Neuronal stem cell (in vitro differentiated cells): ENCODE data around the gene ZNF268.

Source experiments
- DNase-seq: peaks from one replicate; pipeline ENCODE4 v3.0.0-alpha.2; 2013; ENCODE audit warnings: low spot score
- H2AFZ ChIP-seq: one replicate; pipeline ENCODE4 v1.6.1; 2013; ENCODE audit warnings: mild to moderate bottlenecking, low read length, inconsistent platforms
- H2AK5ac ChIP-seq: 2 replicates; pipeline ENCODE4 v1.6.1; 2013; ENCODE audit warnings: low read depth, mild to moderate bottlenecking, inconsistent platforms, low read length, moderate library complexity, mixed read lengths
- H2BK120ac ChIP-seq: 2 replicates; pipeline ENCODE4 v1.6.1; 2013; ENCODE audit warnings: low read depth, mild to moderate bottlenecking, inconsistent platforms, low read length, moderate library complexity, mixed read lengths
- H2BK12ac ChIP-seq: one replicate; pipeline ENCODE4 v1.6.1; 2013; ENCODE audit warnings: low read length, inconsistent platforms
- H2BK15ac ChIP-seq: 2 replicates; pipeline ENCODE4 v1.6.1; 2013; ENCODE audit warnings: mild to moderate bottlenecking, low read length, inconsistent platforms, mixed read lengths
- H2BK5ac ChIP-seq: one replicate; pipeline ENCODE4 v1.6.1; 2013; ENCODE audit warnings: inconsistent platforms, mild to moderate bottlenecking, low read length, moderate library complexity
- H3K14ac ChIP-seq: one replicate; pipeline ENCODE4 v1.6.1; 2013; ENCODE audit warnings: low read length, inconsistent platforms
- H3K18ac ChIP-seq: 2 replicates; pipeline ENCODE4 v1.6.1; 2013; ENCODE audit warnings: low read length, inconsistent platforms
- H3K23ac ChIP-seq: 2 replicates; pipeline ENCODE4 v1.6.1; 2013; ENCODE audit warnings: low read depth, mild to moderate bottlenecking, mixed read lengths, low read length, inconsistent platforms; ENCODE audit not compliant: poor library complexity
- H3K27ac ChIP-seq: replicated peaks from 3 replicates; pipeline ENCODE4 v1.5.1; 2013; ENCODE audit warnings: low read length, inconsistent platforms
- H3K27me3 ChIP-seq, 3 experiments: 2 replicates each; pipeline ENCODE4 v1.6.1; 2013; ENCODE audit warnings: low read length in 3 of 3, mild to moderate bottlenecking in 2 of 3, inconsistent platforms in 1 of 3, low read depth in 1 of 3, mixed read lengths in 1 of 3, moderate library complexity in 1 of 3; ENCODE audit not compliant: control insufficient read depth in 3 of 3, insufficient read depth in 3 of 3
- H3K36me3 ChIP-seq, 2 donors: replicated peaks in 1 of 2; 2 replicates each; pipeline ENCODE4 v1.6.1; 2013; ENCODE audit warnings: low read length in 2 of 2; ENCODE audit not compliant: control insufficient read depth in 2 of 2, insufficient read depth in 2 of 2
- H3K4ac ChIP-seq: 2 replicates; pipeline ENCODE4 v1.6.1; 2013; ENCODE audit warnings: inconsistent platforms, mild to moderate bottlenecking, low read length, moderate library complexity
- H3K4me1 ChIP-seq, 2 donors: 1 replicate in 1 of 2; 2 replicates in 1 of 2; pipeline ENCODE4 v1.6.1; 2013; ENCODE audit warnings: low read length in 2 of 2, low read depth in 1 of 2; ENCODE audit not compliant: control insufficient read depth in 2 of 2, insufficient read depth in 1 of 2
- H3K4me2 ChIP-seq: one replicate; pipeline ENCODE4 v1.6.1; 2013; ENCODE audit warnings: mild to moderate bottlenecking, low read length, inconsistent platforms; ENCODE audit not compliant: insufficient read depth, poor library complexity, severe bottlenecking
- H3K4me3 ChIP-seq, 2 donors: 2 replicates each; pipeline ENCODE4 v1.5.1; 2013; ENCODE audit warnings: low read length in 2 of 2, mild to moderate bottlenecking in 2 of 2, inconsistent platforms in 1 of 2, moderate library complexity in 1 of 2
- H3K79me1 ChIP-seq: one replicate; pipeline ENCODE4 v1.6.1; 2013; ENCODE audit warnings: low read depth, mild to moderate bottlenecking, inconsistent platforms, low read length, moderate library complexity
- H3K9ac ChIP-seq: one replicate; pipeline ENCODE4 v1.6.1; 2013; ENCODE audit warnings: mild to moderate bottlenecking, low read depth, low read length, inconsistent platforms; ENCODE audit not compliant: poor library complexity
- H3K9me3 ChIP-seq, 2 donors: replicated peaks in 1 of 2; 2 replicates each; pipeline versions ENCODE3 to v1.6.1; 2013; ENCODE audit warnings: low read length in 2 of 2, mild to moderate bottlenecking in 2 of 2, inconsistent platforms in 1 of 2, low read depth in 1 of 2, mixed read lengths in 1 of 2, moderate library complexity in 1 of 2; ENCODE audit not compliant: control insufficient read depth in 2 of 2, insufficient read depth in 1 of 2
- H4K8ac ChIP-seq: one replicate; pipeline ENCODE4 v1.6.1; 2013; ENCODE audit warnings: low read depth, mild to moderate bottlenecking, inconsistent platforms, low read length, moderate library complexity
- H4K91ac ChIP-seq: one replicate; pipeline ENCODE4 v1.6.1; 2013; ENCODE audit warnings: low read length, low read depth, mild to moderate bottlenecking, inconsistent platforms; ENCODE audit not compliant: poor library complexity
- WGBS, 2 donors: extraction: QIAGEN DNeasy Blood & Tissue Kit; methylation state at CpG; one replicate each; pipeline ENCODE4 v1.1.7; 2013; ENCODE audit warnings: missing lambda C conversion rate in 2 of 2, mixed read lengths in 1 of 2; ENCODE audit not compliant: insufficient read length in 2 of 2, insufficient replicate concordance in 1 of 2; ENCODE audit errors: extremely low coverage in 2 of 2; 5-methylcytosine and 5-hydroxymethylcytosine counted together

The ZNF268 gene

DNA sequence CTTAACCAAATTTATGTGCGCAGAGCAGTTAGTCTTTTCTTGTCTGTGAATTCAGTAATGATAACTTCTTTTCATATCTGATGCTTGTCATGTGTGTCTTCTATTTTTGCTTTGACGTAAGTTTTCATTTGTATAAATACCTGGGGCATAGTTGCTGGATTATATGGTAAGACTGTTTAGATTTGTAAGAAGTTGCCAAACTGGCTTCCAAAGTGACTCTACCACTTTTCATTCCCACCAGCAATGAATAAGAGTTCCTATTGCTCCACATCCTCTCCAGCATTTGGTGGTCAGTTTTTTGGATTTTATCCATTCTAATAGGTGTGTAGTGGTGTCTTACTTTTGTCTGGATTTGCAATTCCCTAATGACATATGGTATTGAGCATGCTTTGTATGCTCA lies 8.9 kb downstream of the ZNF268 start:
- Histone ChIP-seq H2AFZ (no peak overlapping the region), H3K36me3 (peaks cover 68 to 100% of the 10 kb centered on the region in 2 donors), H3K27ac (no peak overlapping the region), H3K4ac (no peak overlapping the region), H3K27me3 (no peaks in the 10 kb centered on the region), H3K9me3 (peaks cover 62 to 100% of the 10 kb centered on the region in 2 donors), H4K8ac (no peak overlapping the region), H3K18ac (no peak overlapping the region), H3K23ac (no peak overlapping the region), H2BK120ac (no peak overlapping the region), H3K4me3 (no peak overlapping the region), H3K9ac (no peak overlapping the region), H3K14ac (no peak overlapping the region), H2AK5ac (no peak overlapping the region), H3K4me1 (no peaks in the 10 kb centered on the region), H2BK12ac (no peak overlapping the region), H2BK5ac (no peak overlapping the region), H4K91ac (no peak overlapping the region), H3K79me1 (peaks cover 4% of the 10 kb centered on the region), H3K4me2 (no peak overlapping the region), H2BK15ac (no peak overlapping the region)
- WGBS, 2 donors, result no CpG with 5 or more reads among the region's 2 CpGs
- no peak for DNase-seq

- DNase-seq, result no peak
- H2AFZ ChIP-seq, result no peak overlapping the region
- no peak overlapping the region for H2BK5ac ChIP-seq
- peaks cover 58 to 89% of the 10 kb centered on the region in 2 donors for H3K36me3 ChIP-seq
- H3K14ac ChIP-seq, result no peak overlapping the region
- H3K4me1 ChIP-seq, result no peaks in the 10 kb centered on the region
- no peaks in the 10 kb centered on the region for H3K27me3 ChIP-seq
- H3K4ac ChIP-seq, result no peak overlapping the region
- no peaks in the 10 kb centered on the region for H3K79me1 ChIP-seq
- no peak overlapping the region for H3K27ac ChIP-seq
- no peak overlapping the region for H2AK5ac ChIP-seq
- H3K23ac ChIP-seq, result no peak overlapping the region
- H2BK120ac ChIP-seq, result no peak overlapping the region
- no CpG with 5 or more reads among the region's 5 CpGs for WGBS, 2 donors
- H3K18ac ChIP-seq, result no peak overlapping the region
- no peak overlapping the region for H2BK15ac ChIP-seq
- H3K4me2 ChIP-seq, result no peak overlapping the region
- no peak overlapping the region for H3K9ac ChIP-seq
- H3K4me3 ChIP-seq, result no peak overlapping the region
- peaks cover 51 to 88% of the 10 kb centered on the region in 2 donors for H3K9me3 ChIP-seq
- no peak overlapping the region for H2BK12ac ChIP-seq
- no peak overlapping the region for H4K91ac ChIP-seq
- H4K8ac ChIP-seq, result no peak overlapping the region
These were observed 11.6 kb downstream of the ZNF268 start for GRCh38 chr12:133192847-133193246.

DNA sequence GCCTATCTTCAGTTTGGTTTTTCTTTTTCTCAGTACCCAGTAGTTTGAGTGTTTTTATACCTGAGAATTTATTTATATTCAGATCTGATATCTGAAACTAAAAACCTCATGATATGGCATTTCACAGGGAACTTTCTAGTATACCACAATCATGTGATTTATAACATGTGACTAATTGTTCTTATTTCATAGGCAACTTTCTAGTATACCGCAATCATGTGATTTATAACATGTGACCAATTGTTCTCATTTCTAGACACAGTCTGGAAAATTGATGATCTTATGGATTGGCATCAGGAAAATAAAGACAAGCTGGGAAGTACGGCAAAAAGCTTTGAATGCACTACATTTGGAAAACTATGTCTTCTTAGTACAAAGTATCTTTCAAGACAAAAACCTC lies 20.6 kb downstream of the ZNF268 start:
- H3K4ac ChIP-seq, result no peak overlapping the region
- H4K8ac ChIP-seq, result no peak overlapping the region
- peaks cover 24 to 66% of the 10 kb centered on the region in 2 donors for H3K36me3 ChIP-seq
- WGBS, 2 donors, result no CpG with 5 or more reads among the region's 2 CpGs
- no peak overlapping the region for H3K4me3 ChIP-seq
- no peak overlapping the region for H2BK120ac ChIP-seq
- no peak for DNase-seq
- no peaks in the 10 kb centered on the region for H3K79me1 ChIP-seq
- H3K27me3 ChIP-seq, result no peaks in the 10 kb centered on the region
- no peak overlapping the region for H3K14ac ChIP-seq
- H3K9ac ChIP-seq, result no peak overlapping the region
- H3K9me3 ChIP-seq, result peaks cover 37 to 69% of the 10 kb centered on the region in 2 donors
- no peak overlapping the region for H3K23ac ChIP-seq
- no peak overlapping the region for H3K4me2 ChIP-seq
- H2AFZ ChIP-seq, result no peak overlapping the region
- no peak overlapping the region for H2AK5ac ChIP-seq
- no peak overlapping the region for H2BK15ac ChIP-seq
- no peak overlapping the region for H2BK12ac ChIP-seq
- H4K91ac ChIP-seq, result no peak overlapping the region
- H2BK5ac ChIP-seq, result no peak overlapping the region
- H3K4me1 ChIP-seq, result no peaks in the 10 kb centered on the region
- no peak overlapping the region for H3K18ac ChIP-seq
- H3K27ac ChIP-seq, result no peak overlapping the region

DNA sequence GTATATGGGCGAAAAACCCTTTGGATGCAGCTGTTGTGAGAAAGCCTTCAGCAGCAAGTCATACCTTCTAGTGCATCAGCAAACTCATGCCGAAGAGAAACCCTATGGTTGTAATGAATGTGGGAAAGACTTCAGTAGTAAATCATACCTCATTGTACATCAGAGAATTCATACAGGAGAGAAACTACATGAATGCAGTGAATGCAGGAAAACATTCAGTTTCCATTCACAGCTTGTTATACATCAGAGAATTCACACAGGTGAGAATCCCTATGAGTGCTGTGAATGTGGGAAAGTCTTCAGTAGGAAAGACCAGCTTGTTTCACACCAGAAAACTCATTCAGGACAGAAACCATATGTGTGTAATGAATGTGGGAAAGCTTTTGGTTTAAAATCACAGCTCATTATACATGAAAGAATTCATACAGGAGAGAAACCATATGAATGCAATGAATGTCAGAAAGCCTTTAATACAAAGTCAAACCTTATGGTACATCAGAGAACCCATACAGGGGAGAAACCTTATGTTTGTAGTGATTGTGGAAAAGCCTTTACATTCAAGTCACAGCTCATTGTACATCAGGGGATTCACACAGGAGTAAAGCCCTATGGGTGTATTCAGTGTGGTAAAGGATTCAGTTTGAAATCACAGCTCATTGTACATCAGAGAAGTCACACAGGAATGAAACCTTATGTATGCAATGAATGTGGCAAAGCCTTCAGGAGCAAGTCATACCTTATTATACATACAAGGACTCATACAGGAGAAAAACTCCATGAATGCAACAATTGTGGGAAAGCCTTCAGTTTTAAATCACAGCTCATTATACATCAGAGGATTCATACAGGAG lies 21.4 kb downstream of the ZNF268 start:
- Histone ChIP-seq H3K27me3 (no peaks in the 10 kb centered on the region), H3K4me2 (no peak overlapping the region), H3K23ac (no peak overlapping the region), H2BK15ac (no peak overlapping the region), H3K4me3 (no peak overlapping the region), H3K9ac (no peak overlapping the region), H2AK5ac (no peak overlapping the region), H3K79me1 (no peaks in the 10 kb centered on the region), H2BK120ac (no peak overlapping the region), H3K14ac (no peak overlapping the region), H2BK12ac (no peak overlapping the region), H3K4ac (no peak overlapping the region), H3K18ac (no peak overlapping the region), H3K9me3 (peaks cover 37 to 75% of the 10 kb centered on the region in 2 donors), H4K8ac (no peak overlapping the region), H2BK5ac (no peak overlapping the region), H4K91ac (no peak overlapping the region), H3K27ac (no peak overlapping the region), H3K36me3 (peaks cover 24 to 67% of the 10 kb centered on the region in 2 donors), H3K4me1 (no peaks in the 10 kb centered on the region), H2AFZ (no peak overlapping the region)
- WGBS, 2 donors, result no CpG with 5 or more reads among the region's 2 CpGs
- DNase-seq, result no peak
